Ammon's horn (tissue), 1 donor: Measurements from ENCODE around the gene EML4.
"Not testable (repeated sequence)": the region's sequence is repeated elsewhere in the genome, so short reads cannot be mapped to it uniquely, and the experiment has no call there.

ENCODE experiments used
- DNase-seq: peaks from one replicate; pipeline ENCODE4 v3.0.0-alpha.2; 2016; ENCODE audit warnings: low spot score

The EML4 gene

GRCh38 chr2:42171396-42171980 lies 2.3 kb downstream of the EML4 start:
- no peak for DNase-seq

- DNase-seq: no peak
These were observed 2.9 kb downstream of the EML4 start for GRCh38 chr2:42172020-42172419.

GRCh38 chr2:42172566-42172965 lies 3.4 kb downstream of the EML4 start:
- no peak for DNase-seq

GRCh38 chr2:42173467-42173866 lies 4.3 kb downstream of the EML4 start:
- DNase-seq: not testable (repeated sequence)

GRCh38 chr2:42176992-42177738 lies 8.0 kb downstream of the EML4 start:
- no peak for DNase-seq

GRCh38 chr2:42178335-42178734 lies 9.2 kb downstream of the EML4 start:
- DNase-seq: no peak

GRCh38 chr2:42180300-42180699 lies 11.1 kb downstream of the EML4 start:
- no peak for DNase-seq

GRCh38 chr2:42182654-42183308 lies 13.6 kb downstream of the EML4 start:
- DNase-seq: no peak

- no peak for DNase-seq
These were observed 14.6 kb downstream of the EML4 start for GRCh38 chr2:42183775-42184174.

GRCh38 chr2:42184346-42184745 lies 15.2 kb downstream of the EML4 start:
- DNase-seq: no peak

- no peak for DNase-seq
These were observed 16.2 kb downstream of the EML4 start for GRCh38 chr2:42185220-42185921.

GRCh38 chr2:42186366-42186765 lies 17.2 kb downstream of the EML4 start:
- DNase-seq: no peak

GRCh38 chr2:42186945-42187632 lies 17.9 kb downstream of the EML4 start:
- DNase-seq: no peak

- DNase-seq: no peak
These were observed 18.7 kb downstream of the EML4 start for GRCh38 chr2:42187886-42188285.

- no peak for DNase-seq
These were observed 20.0 kb downstream of the EML4 start for GRCh38 chr2:42189235-42189566.

- no peak for DNase-seq
These were observed 21.0 kb downstream of the EML4 start for GRCh38 chr2:42190191-42190590.

- DNase-seq: no peak
These were observed 22.3 kb downstream of the EML4 start for GRCh38 chr2:42191285-42192009.

GRCh38 chr2:42192010-42192373 lies 22.8 kb downstream of the EML4 start:
- DNase-seq: no peak

- DNase-seq: no peak
These were observed 23.8 kb downstream of the EML4 start for GRCh38 chr2:42192652-42193566.

GRCh38 chr2:42193722-42194187 lies 24.6 kb downstream of the EML4 start:
- no peak for DNase-seq
